Measurements from ENCODE around the gene BRINP2.

- no peak for TF ChIP-seq CTCF (conservative IDR thresholded peaks at IDR 0.05 in 1 of 2, IDR thresholded peaks at IDR 0.05 in 1 of 2; ENCODE audit: extremely low read depth in 1 of 2, insufficient read depth in 1 of 2, low read depth in 1 of 2, low read length in 2 of 2)
- no peak for TF ChIP-seq EZH2 (IDR thresholded peaks at IDR 0.05; ENCODE audit: borderline replicate concordance, low read length)
Measured at GRCh38 chr1:177235350-177235749, 64.6 kb downstream of the BRINP2 start.

All from mammary epithelial cell (primary cell).